Suprapubic skin (tissue), 4 donors: ENCODE measurements around the gene PLS1.

Experiments
- CTCF ChIP-seq, 2 donors: fragments of 200-600 bp in 1 of 2; fragments of 450-650 bp in 1 of 2; sonication (generic) in 1 of 2; IDR thresholded peaks; one replicate each; pipeline ENCODE4 v1.5.1; 2016 to 2019; ENCODE audit warnings: antibody characterized with exemption in 2 of 2, mild to moderate bottlenecking in 1 of 2, moderate library complexity in 1 of 2
- EP300 ChIP-seq: sonication (generic); formaldehyde crosslinking; IDR thresholded peaks from one replicate; pipeline ENCODE4 v1.6.1; 2017; ENCODE audit warnings: antibody characterized with exemption
- POLR2AphosphoS5 ChIP-seq, 3 donors: sonication (generic); formaldehyde crosslinking; IDR thresholded peaks; one replicate each; pipeline ENCODE4 v1.6.1; 2017; ENCODE audit warnings: antibody characterized with exemption in 3 of 3

GRCh38 chr3:142586803-142587406 is 9.3 kb upstream of the PLS1 start:
- TF ChIP-seq CTCF (IDR thresholded peaks at IDR 0.05) = peak in 1 of 2 donors; percentile 45
- no peak for TF ChIP-seq EP300
- TF ChIP-seq POLR2AphosphoS5 (IDR thresholded peaks at IDR 0.05) = no peak
